Activated naive CD4-positive, alpha-beta T cell treated with anti-CD3 and anti-CD28 coated beads for 36 hours (primary cell): Measurements from ENCODE around the gene UNCX. TPM values are rescaled to one million over a fixed set of nuclear protein-coding genes. Genes with fewer than 3 reads are reported as not detected.

Experiments
- CTCF ChIA-PET: fragments of 350-600 bp; sonication (Branson Sonifier 250); formaldehyde crosslinking; loops from one replicate; lab custom pipeline; 2021; ENCODE audit warnings: antibody characterized with exemption; lab: Charles Lee
- DNase-seq: peaks from one replicate; pipeline ENCODE4 v3.0.0-alpha.2; 2020
- H3K27ac Mint-ChIP-seq: one replicate; pipeline ENCODE4 v1.8.0; 2021; ENCODE audit warnings: mild to moderate bottlenecking, mixed read lengths
- H3K27me3 Mint-ChIP-seq: one replicate; pipeline ENCODE4 v1.8.0; 2021; ENCODE audit warnings: low read depth, mixed read lengths
- H3K36me3 Mint-ChIP-seq: one replicate; pipeline ENCODE4 v1.8.0; 2021; ENCODE audit warnings: low read depth, mixed read lengths
- H3K4me1 Mint-ChIP-seq: one replicate; pipeline ENCODE4 v1.8.0; 2021; ENCODE audit warnings: low read depth, mixed read lengths
- H3K4me3 Mint-ChIP-seq: one replicate; pipeline ENCODE4 v1.8.0; 2021; ENCODE audit warnings: mild to moderate bottlenecking, moderate library complexity, mixed read lengths
- H3K9me3 Mint-ChIP-seq: one replicate; pipeline ENCODE4 v1.8.0; 2021; ENCODE audit warnings: mixed read lengths
- intact Hi-C: fragments of 100-400 bp; cut with micrococcal nuclease; formaldehyde crosslinking; loops from one replicate; pipeline ENCODE4 v1.15.1; 2023
- total RNA-seq, 2 experiments: library from RNA; stranded (reverse); gene quantifications; one replicate each; pipeline ENCODE4 v1.2.3, GENCODE V29; 2021

The UNCX gene
- total RNA-seq, 2 experiments from 2014 or later = not detected

DNA sequence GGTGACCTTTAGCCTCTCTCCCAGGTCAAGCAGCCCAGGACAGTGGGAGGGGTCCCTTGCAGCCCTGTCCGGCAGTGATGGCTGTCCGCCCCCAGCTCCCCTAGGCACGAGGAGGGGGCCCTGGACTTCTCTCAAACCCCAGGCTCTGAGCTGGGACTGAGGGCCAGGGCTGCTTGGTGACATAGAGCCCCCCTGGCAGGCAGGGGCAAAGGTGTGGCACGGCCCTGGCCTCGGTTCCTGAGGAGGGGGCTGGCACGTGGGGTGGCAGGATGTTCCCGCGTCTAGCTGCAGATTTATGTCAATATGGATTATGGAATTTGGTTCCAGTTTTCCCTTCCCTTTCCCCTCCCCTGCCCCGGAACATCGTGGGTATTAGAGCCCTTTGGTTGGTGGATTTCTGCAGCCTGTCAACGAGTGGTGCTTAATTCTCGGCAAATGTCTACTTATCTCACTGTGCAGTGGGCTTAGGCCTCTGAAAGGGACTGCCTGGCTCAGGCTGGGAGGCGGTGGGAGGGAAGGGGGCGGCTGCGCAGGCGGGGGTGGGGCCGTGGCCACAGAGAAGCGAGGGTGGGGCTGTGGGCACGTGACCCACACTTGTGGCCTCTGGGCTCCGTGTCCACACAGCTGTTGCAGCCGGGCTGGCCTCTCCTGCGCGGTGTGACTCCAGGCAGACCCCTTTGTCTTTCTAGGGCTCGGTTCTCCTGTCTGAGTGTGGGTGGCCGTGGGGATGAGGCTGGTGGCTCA, 19.3 kb downstream of the UNCX start:
- CTCF ChIA-PET = interaction anchor here (0.6 kb wide), 1 partner anchor 29 kb away, joined by 4 read pairs; no protein-coding TSS in a partner anchor

GRCh38 chr7:1252540-1253090, 19.9 kb downstream of the UNCX start:
- H3K27me3 Mint-ChIP-seq = peaks cover 52% of the 10 kb centered on the region
- H3K9me3 Mint-ChIP-seq = no peaks in the 10 kb centered on the region
- DNase-seq = no peak
- H3K27ac Mint-ChIP-seq = no peak overlapping the region
- CTCF ChIA-PET = interaction anchor here (0.6 kb wide), 1 partner anchor 30 kb away, joined by 4 read pairs; no protein-coding TSS in a partner anchor
- no peak overlapping the region for H3K4me3 Mint-ChIP-seq
- intact Hi-C loops = no loop called here
- H3K4me1 Mint-ChIP-seq = peaks cover 9% of the 10 kb centered on the region
- H3K36me3 Mint-ChIP-seq = no peaks in the 10 kb centered on the region

More for the DNA sequence above, 19.3 kb downstream of the UNCX start:
- no peak for DNase-seq
- Mint-ChIP-seq H3K27me3 (peaks cover 52% of the 10 kb centered on the region), H3K27ac (no peak overlapping the region), H3K4me3 (no peak overlapping the region), H3K9me3 (no peaks in the 10 kb centered on the region), H3K36me3 (no peaks in the 10 kb centered on the region), H3K4me1 (peaks cover 9% of the 10 kb centered on the region)
- intact Hi-C loops = no loop called here

GRCh38 chr7:1253681-1254181, 21.1 kb downstream of the UNCX start:
- H3K9me3 Mint-ChIP-seq = no peaks in the 10 kb centered on the region
- intact Hi-C loops = no loop called here
- no peak for DNase-seq
- no peaks in the 10 kb centered on the region for H3K36me3 Mint-ChIP-seq
- H3K27me3 Mint-ChIP-seq = peaks cover 42% of the 10 kb centered on the region
- CTCF ChIA-PET = interaction anchor here (0.7 kb wide), 1 partner anchor 71 kb away, joined by 3 read pairs; no protein-coding TSS in a partner anchor
- H3K4me1 Mint-ChIP-seq = peaks cover 2% of the 10 kb centered on the region
- H3K27ac Mint-ChIP-seq = no peak overlapping the region
- H3K4me3 Mint-ChIP-seq = no peak overlapping the region

GRCh38 chr7:1254281-1255079, 21.8 kb downstream of the UNCX start:
- intact Hi-C loops = no loop called here
- CTCF ChIA-PET = no interaction called here
- no peaks in the 10 kb centered on the region for H3K4me1 Mint-ChIP-seq
- H3K36me3 Mint-ChIP-seq = no peaks in the 10 kb centered on the region
- no peak overlapping the region for H3K4me3 Mint-ChIP-seq
- H3K9me3 Mint-ChIP-seq = no peaks in the 10 kb centered on the region
- H3K27ac Mint-ChIP-seq = no peak overlapping the region
- no peak for DNase-seq
- H3K27me3 Mint-ChIP-seq = peaks cover 38% of the 10 kb centered on the region

DNA sequence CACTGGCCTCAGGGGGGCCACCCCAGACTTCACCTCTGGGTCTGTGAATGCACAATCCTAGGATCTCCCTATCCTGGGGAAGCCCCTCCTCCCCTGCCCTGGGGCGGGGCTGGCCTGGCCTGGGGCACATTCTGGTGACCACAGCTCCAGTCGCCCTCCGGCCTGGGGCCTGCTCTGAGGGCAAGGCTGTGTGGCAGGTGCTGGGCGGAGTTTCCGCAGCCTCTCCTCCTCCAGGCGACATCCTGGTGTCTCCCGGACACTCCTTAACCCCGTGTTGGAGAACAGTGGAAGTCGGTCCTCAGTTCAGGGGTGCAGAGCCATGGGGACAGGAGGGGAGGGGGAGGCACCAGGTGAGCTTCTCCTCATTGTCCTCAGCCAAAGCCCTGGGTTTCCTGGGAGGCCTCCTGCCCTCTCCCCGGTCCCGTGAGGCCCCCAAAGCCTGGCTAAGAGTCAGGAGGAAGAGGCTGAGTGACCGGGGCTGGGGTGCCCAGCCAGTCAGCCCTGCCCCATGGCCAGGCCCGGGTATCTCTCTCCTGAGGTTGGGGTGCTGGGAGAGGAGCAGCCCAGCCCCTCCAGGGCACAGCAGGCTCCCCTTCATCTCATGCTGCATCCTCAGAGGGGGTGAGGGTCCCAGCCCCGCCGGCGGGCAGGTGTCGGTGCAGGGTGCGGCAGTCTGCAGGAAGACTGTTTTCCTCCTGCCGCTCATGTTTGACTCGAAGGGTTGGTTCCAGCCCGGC, 22.6 kb downstream of the UNCX start:
- intact Hi-C loops = no loop called here
- Mint-ChIP-seq H3K27me3 (peaks cover 34% of the 10 kb centered on the region), H3K9me3 (no peaks in the 10 kb centered on the region), H3K27ac (no peak overlapping the region), H3K36me3 (no peaks in the 10 kb centered on the region), H3K4me1 (no peaks in the 10 kb centered on the region), H3K4me3 (no peak overlapping the region)
- CTCF ChIA-PET = no interaction called here
- DNase-seq = no peak

DNA sequence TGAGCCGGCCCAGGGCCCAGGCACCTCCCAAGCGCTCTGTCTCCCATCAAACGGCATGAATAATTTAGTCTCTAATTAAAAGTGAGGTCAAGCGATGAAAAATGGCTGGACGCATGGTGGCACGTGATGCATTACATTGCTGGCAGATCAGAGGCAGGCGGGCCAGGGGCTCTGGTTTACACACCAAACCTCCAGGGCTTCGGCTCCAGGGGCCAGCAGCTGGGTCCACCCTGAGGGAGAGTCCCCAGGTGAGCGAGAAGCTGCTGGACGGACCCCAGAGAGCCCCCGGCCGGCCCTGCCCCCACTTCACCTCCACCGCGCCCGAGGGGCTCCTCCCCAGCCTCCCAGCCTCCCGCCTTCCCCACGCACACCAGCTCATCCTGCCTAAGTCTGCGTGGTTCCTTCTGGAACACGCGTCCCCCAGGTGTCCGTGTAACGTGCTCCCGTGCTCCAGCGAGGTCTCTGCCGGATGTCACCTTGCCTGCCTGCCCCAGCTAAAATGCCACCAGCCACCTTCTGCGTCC, 23.2 kb downstream of the UNCX start:
- H3K9me3 Mint-ChIP-seq = no peaks in the 10 kb centered on the region
- no peaks in the 10 kb centered on the region for H3K4me1 Mint-ChIP-seq
- peaks cover 34% of the 10 kb centered on the region for H3K27me3 Mint-ChIP-seq
- CTCF ChIA-PET = no interaction called here
- no peak overlapping the region for H3K4me3 Mint-ChIP-seq
- no peaks in the 10 kb centered on the region for H3K36me3 Mint-ChIP-seq
- no peak overlapping the region for H3K27ac Mint-ChIP-seq
- intact Hi-C loops = no loop called here
- DNase-seq = no peak

GRCh38 chr7:1256621-1257020, 23.9 kb downstream of the UNCX start:
- Mint-ChIP-seq H3K9me3 (no peaks in the 10 kb centered on the region), H3K4me1 (no peaks in the 10 kb centered on the region), H3K27me3 (peaks cover 28% of the 10 kb centered on the region), H3K4me3 (no peak overlapping the region), H3K36me3 (no peaks in the 10 kb centered on the region), H3K27ac (no peak overlapping the region)
- DNase-seq = no peak
- intact Hi-C loops = no loop called here
- CTCF ChIA-PET = no interaction called here

GRCh38 chr7:1257221-1257620, 24.5 kb downstream of the UNCX start:
- no peaks in the 10 kb centered on the region for H3K9me3 Mint-ChIP-seq
- peaks cover 31% of the 10 kb centered on the region for H3K27me3 Mint-ChIP-seq
- no peak overlapping the region for H3K4me3 Mint-ChIP-seq
- no peaks in the 10 kb centered on the region for H3K4me1 Mint-ChIP-seq
- intact Hi-C loops = no loop called here
- H3K27ac Mint-ChIP-seq = no peak overlapping the region
- CTCF ChIA-PET = no interaction called here
- no peak for DNase-seq
- no peaks in the 10 kb centered on the region for H3K36me3 Mint-ChIP-seq

GRCh38 chr7:1257863-1258262, 25.2 kb downstream of the UNCX start:
- CTCF ChIA-PET = no interaction called here
- no peak overlapping the region for H3K27ac Mint-ChIP-seq
- no peak for DNase-seq
- intact Hi-C loops = no loop called here
- no peaks in the 10 kb centered on the region for H3K9me3 Mint-ChIP-seq
- peaks cover 31% of the 10 kb centered on the region for H3K27me3 Mint-ChIP-seq
- H3K4me3 Mint-ChIP-seq = no peak overlapping the region
- no peaks in the 10 kb centered on the region for H3K4me1 Mint-ChIP-seq
- no peaks in the 10 kb centered on the region for H3K36me3 Mint-ChIP-seq

DNA sequence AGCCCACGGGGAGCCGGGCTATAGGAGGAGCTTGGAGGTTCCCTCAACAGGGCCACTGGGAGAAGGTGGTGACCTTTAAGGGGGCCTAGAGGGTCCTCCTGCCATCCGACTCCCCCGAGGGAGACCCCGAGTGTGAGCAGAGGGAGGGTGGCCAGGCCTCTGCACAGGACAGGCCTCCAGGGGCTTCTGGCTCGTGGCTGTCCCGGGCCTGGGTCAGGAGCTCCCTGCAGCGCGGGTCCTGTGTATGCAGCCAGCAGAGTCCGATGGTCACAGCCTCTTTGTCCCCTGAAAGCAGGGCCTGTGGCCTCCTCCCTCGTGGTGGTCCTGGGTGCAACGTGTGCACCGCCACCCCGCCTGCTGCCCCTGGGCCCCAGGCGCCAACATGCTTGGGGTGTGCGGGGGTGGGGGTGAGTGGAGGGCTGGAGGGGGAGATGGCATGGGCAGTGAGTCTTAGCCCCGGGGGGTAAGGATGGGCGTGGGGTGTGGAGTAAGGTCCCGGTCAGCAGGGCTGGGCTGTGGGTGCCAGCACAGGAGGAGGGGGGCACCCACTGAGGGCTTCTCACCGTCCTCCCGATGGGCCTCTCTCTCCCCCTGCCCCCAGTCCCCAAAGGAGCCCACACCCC, 27.1 kb downstream of the UNCX start:
- H3K36me3 Mint-ChIP-seq = no peaks in the 10 kb centered on the region
- no peaks in the 10 kb centered on the region for H3K9me3 Mint-ChIP-seq
- intact Hi-C loops = no loop called here
- no peaks in the 10 kb centered on the region for H3K4me1 Mint-ChIP-seq
- no peak overlapping the region for H3K4me3 Mint-ChIP-seq
- no peak overlapping the region for H3K27ac Mint-ChIP-seq
- CTCF ChIA-PET = no interaction called here
- H3K27me3 Mint-ChIP-seq = peaks cover 21% of the 10 kb centered on the region
- no peak for DNase-seq

DNA sequence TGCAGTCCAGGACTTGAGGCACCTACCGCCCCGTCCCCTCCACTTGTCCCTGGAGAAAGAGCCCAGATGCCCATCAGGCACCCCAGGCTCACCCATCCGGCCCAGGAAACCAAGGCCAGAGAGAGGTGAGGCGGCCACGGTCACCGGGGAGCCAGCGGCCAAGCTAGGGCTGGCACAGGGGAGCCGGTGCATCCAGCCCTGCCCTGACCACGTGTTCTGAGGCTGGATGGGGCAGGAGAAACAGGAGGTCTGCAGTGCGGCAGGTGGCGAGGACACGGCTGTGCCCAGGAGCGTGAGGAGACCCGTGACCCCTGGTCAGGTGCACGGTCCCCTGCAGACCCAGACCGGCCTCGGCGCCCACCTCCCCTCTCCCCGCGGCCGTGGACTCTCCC, 27.6 kb downstream of the UNCX start:
- CTCF ChIA-PET = no interaction called here
- H3K4me3 Mint-ChIP-seq = no peak overlapping the region
- H3K36me3 Mint-ChIP-seq = no peaks in the 10 kb centered on the region
- DNase-seq = no peak
- no peaks in the 10 kb centered on the region for H3K4me1 Mint-ChIP-seq
- intact Hi-C loops = no loop called here
- H3K27me3 Mint-ChIP-seq = peaks cover 24% of the 10 kb centered on the region
- no peak overlapping the region for H3K27ac Mint-ChIP-seq
- H3K9me3 Mint-ChIP-seq = no peaks in the 10 kb centered on the region
